Measurements from ENCODE around the gene CASP8AP2.
"Not testable (repeated sequence)": the region's sequence is repeated elsewhere in the genome, so short reads cannot be mapped to it uniquely, and the experiment has no call there.

CASP8AP2 gene

GRCh38 chr6:89887452-89888137 lies 57.9 kb downstream of the CASP8AP2 start:
- Histone ChIP-seq H3K9me3 (no peaks in the 10 kb centered on the region), H3K4me1 (peaks cover 10% of the 10 kb centered on the region), H3K4me3 (no peak overlapping the region), H3K36me3 (replicated peaks) (no peaks in the 10 kb centered on the region), H3K27me3 (ENCODE audit: low read depth) (no peaks in the 10 kb centered on the region)
- in situ Hi-C loops (cut with MboI; ENCODE audit: low sequenced_read_pairs), result no loop called here
- no peak for DNase-seq (ENCODE audit: low spot score in 2 of 2)

- Histone ChIP-seq H3K36me3 (replicated peaks) (no peaks in the 10 kb centered on the region), H3K4me1 (peaks cover 10% of the 10 kb centered on the region), H3K27me3 (ENCODE audit: low read depth) (no peaks in the 10 kb centered on the region), H3K4me3 (no peak overlapping the region), H3K9me3 (no peaks in the 10 kb centered on the region)
- DNase-seq (ENCODE audit: low spot score in 2 of 2), result no peak
- in situ Hi-C loops (cut with MboI; ENCODE audit: low sequenced_read_pairs), result no loop called here
Observed at GRCh38 chr6:89888138-89888514, 58.4 kb downstream of the CASP8AP2 start.

- no peak for DNase-seq (ENCODE audit: low spot score in 2 of 2)
- Histone ChIP-seq H3K9me3 (no peaks in the 10 kb centered on the region), H3K36me3 (replicated peaks) (no peaks in the 10 kb centered on the region), H3K4me3 (no peak overlapping the region), H3K4me1 (peaks cover 10% of the 10 kb centered on the region), H3K27me3 (ENCODE audit: low read depth) (no peaks in the 10 kb centered on the region)
- in situ Hi-C loops (cut with MboI; ENCODE audit: low sequenced_read_pairs), result no loop called here
Observed at GRCh38 chr6:89888871-89889270, 59.2 kb downstream of the CASP8AP2 start.

- H3K4me1 ChIP-seq, result peaks cover 10% of the 10 kb centered on the region
- H3K36me3 ChIP-seq (replicated peaks); H3K4me3 ChIP-seq; in situ Hi-C loops (cut with MboI; ENCODE audit: low sequenced_read_pairs); H3K9me3 ChIP-seq; H3K27me3 ChIP-seq (ENCODE audit: low read depth): not testable (repeated sequence)
- DNase-seq (ENCODE audit: low spot score in 2 of 2), result peak; percentile 56 to 59
Observed at GRCh38 chr6:89890845-89891528, 61.3 kb downstream of the CASP8AP2 start.

DNA sequence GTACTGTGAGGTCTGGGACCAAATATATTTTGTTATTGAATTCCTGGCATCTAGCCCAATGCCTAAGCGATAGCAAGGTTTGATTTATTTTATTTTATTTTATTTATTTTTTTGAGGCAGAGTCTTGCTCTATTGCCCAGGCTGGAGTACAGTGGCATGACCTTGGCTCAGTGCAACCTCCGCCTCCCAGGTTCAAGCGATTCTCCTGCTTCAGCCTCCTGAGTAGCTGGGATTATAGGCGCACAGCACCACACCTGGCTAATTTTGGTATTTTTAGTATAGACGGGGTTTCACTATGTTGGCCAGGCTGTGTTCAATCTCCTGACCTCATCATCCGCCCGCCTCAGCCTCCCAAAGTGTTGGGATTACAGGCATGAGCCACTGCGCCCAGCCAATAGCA lies 62.9 kb downstream of the CASP8AP2 start:
- H3K9me3 ChIP-seq; H3K27me3 ChIP-seq (ENCODE audit: low read depth); H3K4me3 ChIP-seq; in situ Hi-C loops (cut with MboI; ENCODE audit: low sequenced_read_pairs); DNase-seq (ENCODE audit: low spot score in 2 of 2); H3K36me3 ChIP-seq (replicated peaks): not testable (repeated sequence)
- H3K4me1 ChIP-seq, result peaks cover 10% of the 10 kb centered on the region

- H3K9me3 ChIP-seq, result no peaks in the 10 kb centered on the region
- H3K36me3 ChIP-seq (replicated peaks), result no peaks in the 10 kb centered on the region
- no peak within 1 kb of the TSS for H3K4me3 ChIP-seq
- no peak for DNase-seq (ENCODE audit: low spot score in 2 of 2)
- H3K27me3 ChIP-seq (ENCODE audit: low read depth), result no peaks in the 10 kb centered on the region
- H3K4me1 ChIP-seq, result peaks cover 10% of the 10 kb centered on the region
- in situ Hi-C loops (cut with MboI; ENCODE audit: low sequenced_read_pairs), result no loop called here
Observed at GRCh38 chr6:89894169-89894568, 64.5 kb downstream of the CASP8AP2 start, which contains the start of gene GJA10. Gene GJA10 (plus strand): TSS chr6:89894469. CDS start chr6:89894469, 0 bp downstream.

- Histone ChIP-seq H3K27me3 (ENCODE audit: low read depth) (no peaks in the 10 kb centered on the region), H3K4me3 (no peak overlapping the region), H3K4me1 (peaks cover 8% of the 10 kb centered on the region), H3K36me3 (replicated peaks) (no peaks in the 10 kb centered on the region), H3K9me3 (no peaks in the 10 kb centered on the region)
- in situ Hi-C loops (cut with MboI; ENCODE audit: low sequenced_read_pairs), result no loop called here
- DNase-seq (ENCODE audit: low spot score in 2 of 2), result peak; percentile 43 to 70
Observed at GRCh38 chr6:89895276-89895874, 65.7 kb downstream of the CASP8AP2 start.

DNA sequence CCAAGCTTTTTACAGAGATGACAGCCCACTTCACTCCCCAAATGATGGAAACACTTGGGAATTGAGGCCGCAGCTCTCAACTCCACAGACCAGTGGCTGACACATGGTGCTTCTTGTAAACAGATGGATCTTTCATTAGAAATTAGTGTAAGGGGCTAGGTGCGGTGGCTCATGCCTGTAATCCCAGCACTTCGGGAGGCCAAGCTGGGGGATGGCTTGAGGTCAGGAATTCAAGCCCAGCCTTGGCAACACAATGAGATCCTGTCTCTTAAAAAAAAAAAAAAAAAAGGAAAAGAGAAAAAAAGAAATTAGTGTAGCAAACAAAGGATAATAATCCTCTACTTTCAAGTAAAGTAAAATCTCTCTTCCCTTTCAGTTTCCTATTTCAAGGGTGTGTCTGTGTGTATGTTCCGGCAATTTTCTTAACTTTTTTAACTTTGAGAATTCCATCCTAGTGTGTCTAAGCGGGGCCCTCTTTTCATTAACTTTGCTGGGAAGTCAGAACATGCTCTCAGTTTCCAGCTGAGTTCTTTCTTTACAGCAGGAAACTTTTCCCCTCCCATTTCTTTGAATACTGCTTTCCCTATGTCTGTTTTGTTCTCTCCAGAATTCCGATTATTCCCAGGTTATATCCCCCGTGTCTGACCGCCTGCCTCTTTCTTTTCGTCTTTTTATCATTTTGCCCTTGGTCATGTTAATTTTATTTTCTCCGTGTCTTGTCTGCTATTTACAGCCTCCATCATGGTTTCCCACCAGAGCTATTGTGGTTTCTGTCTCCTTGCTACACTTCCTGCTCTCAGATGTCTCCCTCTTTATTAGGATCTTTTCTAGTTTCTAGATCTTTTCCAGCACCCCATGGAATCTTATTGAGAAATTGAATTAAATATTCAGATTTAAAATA lies 80.6 kb downstream of the CASP8AP2 start:
- H3K4me3 ChIP-seq; DNase-seq (ENCODE audit: low spot score in 2 of 2); in situ Hi-C loops (cut with MboI; ENCODE audit: low sequenced_read_pairs); H3K9me3 ChIP-seq; H3K36me3 ChIP-seq (replicated peaks); H3K27me3 ChIP-seq (ENCODE audit: low read depth); H3K4me1 ChIP-seq: not testable (repeated sequence)

DNA sequence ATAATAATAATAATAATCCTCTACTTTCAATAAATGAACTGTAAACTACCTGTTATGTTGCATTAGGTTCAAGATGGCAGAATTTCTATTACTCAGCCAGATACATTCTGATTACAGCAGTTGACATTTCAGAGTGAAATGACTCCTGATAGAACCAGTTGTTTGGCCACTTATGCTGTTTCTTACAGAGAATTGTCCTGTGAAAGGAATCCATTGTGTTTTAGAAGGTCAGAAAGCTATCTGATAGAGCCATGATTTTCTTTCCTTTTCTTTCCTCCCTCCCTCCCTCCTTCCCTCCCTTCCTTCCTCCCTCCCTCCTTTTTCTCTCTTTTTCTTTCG lies 81.2 kb downstream of the CASP8AP2 start:
- Histone ChIP-seq H3K4me3 (no peak overlapping the region), H3K4me1 (peaks cover 4% of the 10 kb centered on the region; the same call in 1 of the 2 replicates), H3K9me3 (no peaks in the 10 kb centered on the region), H3K27me3 (ENCODE audit: low read depth) (no peaks in the 10 kb centered on the region), H3K36me3 (replicated peaks) (no peaks in the 10 kb centered on the region)
- DNase-seq (ENCODE audit: low spot score in 2 of 2), result no peak
- in situ Hi-C loops (cut with MboI; ENCODE audit: low sequenced_read_pairs), result no loop called here

GRCh38 chr6:89916136-89916920 lies 86.6 kb downstream of the CASP8AP2 start:
- in situ Hi-C loops (cut with MboI; ENCODE audit: low sequenced_read_pairs), result no loop called here

DNA sequence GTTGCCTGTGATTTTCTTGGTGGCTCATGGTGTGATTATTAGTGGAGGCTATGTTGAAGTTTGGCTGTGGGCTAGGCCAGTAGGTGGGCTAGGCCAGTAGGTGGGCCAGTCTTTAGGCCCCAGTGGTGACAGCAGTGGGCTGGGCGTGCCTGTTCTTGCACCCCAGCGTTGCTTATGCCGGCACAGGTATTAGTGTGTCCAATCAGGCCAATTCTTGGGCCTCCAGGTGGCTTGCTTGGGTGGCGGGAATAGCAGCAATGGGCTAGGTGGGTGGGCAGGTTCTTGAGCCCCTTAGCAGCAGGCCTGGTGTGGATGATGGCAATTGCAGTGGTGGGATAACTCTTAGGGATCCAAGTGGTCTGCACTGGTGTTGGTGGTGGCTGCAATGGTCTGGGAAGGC lies 87.5 kb downstream of the CASP8AP2 start:
- no peaks in the 10 kb centered on the region for H3K4me1 ChIP-seq
- H3K36me3 ChIP-seq (replicated peaks), result no peaks in the 10 kb centered on the region
- in situ Hi-C loops (cut with MboI; ENCODE audit: low sequenced_read_pairs), result no loop called here
- H3K9me3 ChIP-seq, result no peaks in the 10 kb centered on the region
- H3K27me3 ChIP-seq (ENCODE audit: low read depth), result no peaks in the 10 kb centered on the region
- no peak overlapping the region for H3K4me3 ChIP-seq
- DNase-seq (ENCODE audit: low spot score in 2 of 2), result no peak

More at GRCh38 chr6:89916136-89916920, 86.6 kb downstream of the CASP8AP2 start:
- Histone ChIP-seq H3K4me1 (no peaks in the 10 kb centered on the region), H3K9me3 (no peaks in the 10 kb centered on the region), H3K36me3 (replicated peaks) (no peaks in the 10 kb centered on the region), H3K4me3 (no peak overlapping the region), H3K27me3 (ENCODE audit: low read depth) (no peaks in the 10 kb centered on the region)
- DNase-seq (ENCODE audit: low spot score in 2 of 2), result no peak

- H3K36me3 ChIP-seq (replicated peaks), result no peaks in the 10 kb centered on the region
- H3K27me3 ChIP-seq (ENCODE audit: low read depth), result no peaks in the 10 kb centered on the region
- no peak overlapping the region for H3K4me3 ChIP-seq
- DNase-seq (ENCODE audit: low spot score in 2 of 2), result no peak
- no peaks in the 10 kb centered on the region for H3K4me1 ChIP-seq
- in situ Hi-C loops (cut with MboI; ENCODE audit: low sequenced_read_pairs), result no loop called here
- no peaks in the 10 kb centered on the region for H3K9me3 ChIP-seq
Observed at GRCh38 chr6:89917801-89918366, 88.2 kb downstream of the CASP8AP2 start.

Measured in HAP-1 (cell line).